ENCODE results near the gene LDB2. TPM values are rescaled to one million over a fixed set of nuclear protein-coding genes. Genes with fewer than 3 reads are reported as not detected.

The LDB2 gene
- total RNA-seq, 1 experiment from 2014 or later, result 0.74 TPM

DNA sequence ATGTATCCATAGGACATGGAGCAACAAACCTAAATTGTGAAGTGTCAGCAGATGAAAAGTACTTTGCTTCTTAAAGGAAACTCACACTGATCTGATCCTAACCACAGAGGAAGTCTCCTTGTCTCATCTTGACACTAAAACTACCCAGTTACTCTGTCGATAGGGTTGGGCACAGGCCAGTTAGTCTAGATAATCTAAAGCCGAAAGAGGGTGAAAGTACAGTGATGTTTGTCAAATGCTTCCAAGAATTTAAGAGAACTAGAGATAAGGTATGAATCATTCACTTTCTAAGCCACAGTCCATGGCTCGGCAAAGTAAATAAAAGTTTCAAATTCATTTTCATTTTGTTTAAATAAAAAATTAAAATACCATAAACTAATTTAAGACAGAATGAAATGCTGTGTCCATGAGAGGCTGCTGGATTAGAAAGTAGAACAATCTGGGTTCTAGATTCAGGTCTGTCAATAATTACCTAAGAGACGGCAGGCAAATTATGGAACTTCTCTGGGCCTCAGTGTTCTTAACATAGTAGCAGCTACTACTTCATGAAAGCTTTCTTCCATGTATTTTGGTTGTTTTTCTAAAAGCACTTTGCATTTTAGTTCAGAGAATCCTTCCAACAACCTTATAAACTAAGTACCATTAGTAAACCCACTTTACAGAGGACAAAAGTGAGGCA lies 176.7 kb downstream of the LDB2 start:
- DNase-seq (ENCODE audit: low read depth), result peak; percentile 16

DNA sequence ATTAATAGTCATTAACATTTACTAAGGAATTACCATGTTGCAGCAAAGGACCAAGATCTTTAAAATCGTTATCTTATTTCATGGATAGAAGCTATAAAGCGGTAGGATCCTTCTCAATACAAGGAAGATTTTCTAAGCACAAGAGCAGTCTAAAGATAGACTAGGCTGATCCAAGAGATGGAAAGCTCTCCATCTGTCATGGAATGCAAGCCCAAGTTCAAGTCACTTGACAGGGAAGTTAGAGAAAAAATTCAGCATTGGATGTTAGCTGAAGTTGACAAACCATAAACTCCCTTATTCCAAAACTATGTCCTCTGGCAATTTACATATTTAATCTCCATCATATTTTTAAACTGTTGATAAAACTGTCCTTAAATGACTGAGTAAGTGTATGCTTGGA lies 177.7 kb downstream of the LDB2 start:
- no peak for DNase-seq (ENCODE audit: low read depth)

DNA sequence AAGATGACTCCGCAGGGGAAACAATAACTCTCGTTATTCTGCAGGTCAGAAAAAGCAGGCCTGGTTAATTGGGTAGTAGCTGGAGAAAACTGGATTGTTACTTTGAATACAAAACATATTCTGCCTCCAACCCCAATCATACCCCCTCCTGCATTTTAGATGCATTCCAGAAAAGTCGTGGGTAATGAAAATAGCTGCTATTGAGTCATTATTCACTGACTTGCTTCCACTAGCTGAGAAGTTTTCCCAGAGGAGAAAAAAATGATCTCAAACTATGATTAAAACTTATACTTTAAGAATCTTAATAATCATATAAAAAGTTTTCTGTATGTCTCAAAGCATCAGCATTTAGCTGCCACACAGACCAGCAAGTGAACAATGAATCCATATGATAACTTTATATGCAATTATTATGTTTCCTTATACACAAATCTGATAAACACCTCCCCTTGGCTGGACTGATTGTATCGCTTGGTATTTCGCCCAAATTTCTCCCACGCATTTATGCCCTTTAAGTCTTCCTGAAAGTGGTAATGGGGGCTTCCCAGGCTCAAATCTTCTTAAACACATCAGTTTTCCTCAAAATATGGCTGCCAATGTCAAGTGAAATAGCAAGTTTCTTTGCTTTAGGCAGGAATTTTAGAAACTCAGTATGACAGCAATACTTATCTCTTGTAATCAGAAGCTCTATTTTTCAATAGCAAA lies 181.0 kb downstream of the LDB2 start:
- no peak for DNase-seq (ENCODE audit: low read depth)

DNA sequence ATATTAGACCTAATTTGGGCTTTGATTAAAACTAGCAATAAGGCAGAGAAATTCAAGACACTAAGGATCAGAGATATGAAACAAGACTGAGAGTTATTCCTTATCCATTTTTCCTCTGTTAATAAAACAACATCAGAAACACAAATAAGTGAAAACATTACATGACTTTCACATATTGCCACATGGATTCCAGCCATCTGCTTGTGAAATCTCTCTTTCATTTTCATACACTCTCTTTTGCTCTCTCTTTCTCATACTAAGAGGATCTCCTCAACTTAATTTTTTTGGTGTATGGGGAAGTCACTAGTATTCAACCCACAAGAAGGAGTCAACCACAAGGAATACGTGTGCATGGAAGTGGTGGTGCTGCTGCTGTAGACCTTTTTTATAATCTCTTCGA lies 183.0 kb downstream of the LDB2 start:
- no peak for DNase-seq (ENCODE audit: low read depth)

DNA sequence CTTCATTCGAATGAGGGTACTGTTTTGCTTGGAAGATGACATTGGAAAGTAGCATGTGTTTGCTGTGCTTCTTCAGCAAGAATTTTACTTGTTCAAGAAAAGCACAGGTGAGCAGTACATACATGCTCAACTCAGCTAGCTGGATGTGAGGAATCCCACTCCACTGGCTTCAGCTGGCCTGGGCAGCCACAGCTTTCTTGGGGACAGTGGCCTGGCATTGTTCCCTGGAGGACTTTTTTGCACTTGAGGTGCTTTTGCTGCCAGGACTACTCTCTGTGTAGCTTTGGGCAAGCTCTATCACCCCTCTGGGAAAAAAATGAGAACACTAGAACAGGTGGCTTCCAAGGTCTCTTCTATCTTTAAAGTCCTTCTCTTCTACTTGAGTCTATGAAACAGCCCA lies 184.3 kb downstream of the LDB2 start:
- no peak for DNase-seq (ENCODE audit: low read depth)

DNA sequence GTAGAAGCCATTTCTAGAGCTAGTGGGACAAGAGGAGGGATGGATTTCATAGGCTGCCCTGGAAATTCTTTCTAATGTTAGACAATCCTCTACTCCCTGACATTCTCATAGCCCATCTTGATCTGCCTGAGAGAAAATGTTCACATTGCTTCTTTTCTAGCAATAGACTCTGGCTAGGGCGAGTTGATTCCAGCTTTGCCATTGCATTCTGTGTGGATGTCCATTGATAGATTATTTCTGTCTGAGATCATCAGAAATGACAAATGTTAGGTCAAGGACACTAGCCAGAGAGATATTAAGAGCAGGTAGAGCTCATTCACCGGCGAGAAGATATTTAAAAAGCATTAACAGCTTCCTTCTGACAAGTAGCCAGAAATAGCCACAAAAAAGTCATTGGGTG lies 184.7 kb downstream of the LDB2 start:
- no peak for DNase-seq (ENCODE audit: low read depth)

DNA sequence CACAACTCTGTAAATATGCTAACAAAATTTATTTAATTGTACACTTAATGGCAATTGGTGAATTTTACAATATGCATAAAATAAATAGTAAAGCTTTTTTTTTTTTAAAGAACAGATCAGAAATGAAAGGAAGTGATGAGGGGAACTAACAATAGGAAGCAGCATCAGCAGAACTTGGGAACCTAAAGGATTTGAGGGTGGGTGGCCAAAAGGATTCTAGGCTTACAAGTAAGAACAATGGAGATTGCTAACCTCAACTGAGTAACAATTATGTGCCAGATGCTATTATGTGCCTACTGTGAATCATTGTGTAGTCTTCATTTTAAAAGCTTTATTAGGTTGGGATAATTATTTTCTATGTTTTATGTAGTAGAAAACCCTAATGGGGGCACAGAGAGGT lies 185.2 kb downstream of the LDB2 start:
- no peak for DNase-seq (ENCODE audit: low read depth)

DNA sequence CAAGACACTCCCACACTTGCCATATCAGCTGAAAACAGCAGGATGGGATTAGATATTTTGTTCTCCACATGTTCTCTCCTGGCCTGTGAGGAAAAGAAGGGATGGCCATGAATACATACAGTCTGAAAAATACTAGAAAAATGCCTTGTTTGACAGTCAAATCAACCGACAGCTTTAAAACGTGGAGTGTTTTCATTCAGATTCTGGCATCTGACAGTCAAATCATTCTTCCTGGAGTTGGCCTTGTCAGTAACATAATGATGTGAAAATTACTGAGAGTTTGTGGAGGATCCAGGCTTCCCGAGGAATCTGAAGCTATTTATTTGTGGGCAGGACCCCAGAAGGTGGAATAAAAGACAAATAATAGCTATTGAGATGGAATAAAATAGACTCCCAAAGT lies 188.2 kb downstream of the LDB2 start:
- no peak for DNase-seq (ENCODE audit: low read depth)

DNA sequence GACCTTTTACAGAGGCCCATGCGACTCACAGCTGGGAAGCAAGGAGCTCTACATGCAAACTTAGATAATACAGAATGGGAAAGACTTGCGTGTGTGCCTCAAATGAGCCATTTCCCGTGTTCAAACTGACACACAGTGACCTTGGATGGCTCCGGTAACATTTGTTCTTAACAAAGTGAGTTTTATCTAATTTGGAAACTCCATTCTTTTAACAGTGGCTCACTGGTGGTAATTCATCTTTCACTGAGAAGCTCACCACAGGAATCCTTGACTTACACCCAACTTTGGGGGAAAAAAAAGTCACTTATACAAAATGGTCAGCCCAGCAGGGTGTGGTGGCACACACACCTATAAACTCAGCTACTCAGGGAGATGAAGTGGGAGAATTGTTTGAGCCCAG lies 190.6 kb downstream of the LDB2 start:
- DNase-seq (ENCODE audit: low read depth), result peak; percentile 50

DNA sequence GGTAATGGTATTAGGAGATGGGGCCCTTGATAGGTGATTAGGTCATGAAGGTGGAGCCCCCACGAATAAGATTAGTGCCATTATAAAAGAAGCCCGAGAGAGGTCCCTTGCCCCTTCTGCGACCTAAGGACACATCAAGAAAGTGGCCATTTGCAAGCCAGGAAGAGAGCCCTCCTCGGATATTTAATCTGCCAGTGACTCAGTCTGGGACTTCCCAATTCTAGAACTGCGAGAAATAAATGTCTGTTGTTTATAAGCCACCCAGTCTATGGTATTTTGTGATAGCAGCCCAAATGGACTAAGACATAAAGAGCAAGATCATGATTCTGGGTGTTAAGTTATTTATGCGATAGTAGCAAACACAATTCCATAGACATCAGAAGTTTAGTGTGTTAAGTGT lies 192.2 kb downstream of the LDB2 start:
- DNase-seq (ENCODE audit: low read depth), result no peak

DNA sequence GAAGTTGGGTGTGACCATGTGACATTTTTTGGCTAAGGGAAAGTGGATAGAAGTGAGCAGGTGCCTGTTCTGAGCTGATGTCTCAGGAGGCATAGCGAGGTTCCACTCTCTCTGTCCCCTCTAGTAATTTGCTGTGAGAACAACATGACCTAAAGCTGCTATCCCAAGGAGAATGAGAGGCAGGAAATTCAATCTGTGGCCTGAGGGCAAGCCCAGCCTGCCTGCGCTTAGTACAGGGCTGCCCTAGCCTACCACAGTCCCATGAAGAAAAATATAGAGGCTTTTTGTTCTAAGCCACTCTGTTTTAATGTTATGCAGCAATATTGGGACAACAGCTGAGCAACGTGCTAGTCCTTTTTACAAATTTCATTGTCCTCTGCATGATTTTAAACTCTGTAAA lies 193.1 kb downstream of the LDB2 start:
- no peak for DNase-seq (ENCODE audit: low read depth)

DNA sequence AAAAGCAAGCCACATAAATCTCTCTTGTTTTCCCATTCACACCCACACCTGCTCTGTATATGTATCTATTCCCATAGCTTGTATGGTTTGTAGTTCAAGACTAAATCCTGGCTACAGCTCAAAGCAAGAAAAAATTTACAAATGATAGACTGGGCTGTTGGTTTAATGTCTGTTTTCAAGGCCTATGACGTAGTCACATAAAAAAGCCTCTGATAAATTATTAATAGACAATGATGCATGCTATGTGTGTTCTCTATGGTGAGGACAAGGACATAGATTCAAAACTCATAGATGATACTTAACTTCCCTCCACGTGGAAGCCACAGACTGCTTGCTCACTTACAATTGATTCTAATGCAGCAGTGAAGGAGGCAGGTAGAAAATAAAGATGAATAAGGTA lies 194.0 kb downstream of the LDB2 start:
- DNase-seq (ENCODE audit: low read depth), result no peak

DNA sequence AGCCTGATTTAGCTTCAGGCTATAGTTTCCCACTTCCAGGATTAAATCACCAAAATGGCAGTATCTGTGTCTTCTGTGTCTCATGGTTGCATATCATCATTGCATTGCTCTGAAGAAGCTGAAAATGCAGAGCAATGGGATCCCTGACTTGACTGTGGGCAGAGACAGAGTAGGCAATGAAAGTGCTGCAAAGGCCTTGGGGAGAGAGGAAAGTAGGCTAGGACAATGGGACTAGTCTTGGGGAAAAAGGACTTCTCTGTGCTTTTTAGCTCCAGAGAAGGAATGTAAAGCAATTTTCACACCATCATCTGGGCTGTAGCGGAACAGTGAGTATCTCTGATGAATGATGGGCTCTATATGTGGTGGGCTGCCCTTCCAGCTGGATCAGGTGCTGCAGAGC lies 202.5 kb downstream of the LDB2 start:
- DNase-seq (ENCODE audit: low read depth), result no peak

DNA sequence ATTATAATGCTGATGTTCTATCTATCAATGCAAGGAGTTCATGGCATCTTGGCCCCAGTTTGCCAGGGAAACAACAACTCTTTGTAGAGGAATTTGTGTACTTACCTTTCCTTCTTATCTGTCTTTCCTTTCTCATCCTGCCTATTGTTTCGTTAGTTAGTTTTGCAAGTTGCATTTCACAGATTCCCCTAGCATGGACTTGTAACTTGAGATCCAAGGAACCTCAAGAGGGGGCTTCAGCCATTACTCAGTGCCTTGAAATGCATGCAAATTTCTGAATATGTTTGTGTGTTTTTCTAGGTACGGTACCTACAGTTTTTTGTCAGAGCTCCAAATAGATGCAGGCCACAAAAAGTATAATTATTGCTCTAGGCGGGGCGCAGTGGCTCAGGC lies 203.6 kb downstream of the LDB2 start:
- no peak for DNase-seq (ENCODE audit: low read depth)

DNA sequence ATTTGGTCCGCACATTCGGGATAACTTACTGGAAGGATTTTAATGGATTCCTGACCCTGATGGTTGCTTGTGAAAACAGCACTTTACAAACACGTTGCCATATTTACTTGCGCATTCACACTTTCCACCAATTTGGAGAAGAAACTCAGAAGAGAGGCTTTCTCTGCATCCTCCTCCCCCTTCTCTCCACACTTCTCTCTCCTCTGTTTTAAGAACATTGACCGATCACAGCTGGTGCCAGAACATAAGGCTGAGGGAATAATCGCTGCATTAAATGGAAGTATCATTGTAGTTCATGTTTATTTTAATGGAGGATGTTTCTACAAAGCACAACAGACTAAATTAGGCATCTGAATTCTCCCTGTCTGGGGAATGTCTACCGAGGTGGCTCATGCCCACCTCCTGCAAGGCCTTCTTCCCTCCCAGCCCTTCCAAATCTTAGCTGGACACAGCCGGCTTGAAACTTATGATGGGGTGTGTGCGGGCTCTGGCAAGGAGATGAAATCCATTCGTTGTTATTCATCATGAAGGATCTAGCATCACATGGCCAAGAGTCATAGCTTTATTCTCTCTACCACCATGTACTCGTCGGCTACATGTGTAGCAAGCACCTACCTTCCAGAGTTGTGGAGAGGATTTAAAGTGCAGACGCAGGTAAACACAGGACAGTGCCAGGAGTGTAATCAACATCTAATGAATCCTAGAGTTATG lies 204.1 kb downstream of the LDB2 start:
- DNase-seq (ENCODE audit: low read depth), result no peak

DNA sequence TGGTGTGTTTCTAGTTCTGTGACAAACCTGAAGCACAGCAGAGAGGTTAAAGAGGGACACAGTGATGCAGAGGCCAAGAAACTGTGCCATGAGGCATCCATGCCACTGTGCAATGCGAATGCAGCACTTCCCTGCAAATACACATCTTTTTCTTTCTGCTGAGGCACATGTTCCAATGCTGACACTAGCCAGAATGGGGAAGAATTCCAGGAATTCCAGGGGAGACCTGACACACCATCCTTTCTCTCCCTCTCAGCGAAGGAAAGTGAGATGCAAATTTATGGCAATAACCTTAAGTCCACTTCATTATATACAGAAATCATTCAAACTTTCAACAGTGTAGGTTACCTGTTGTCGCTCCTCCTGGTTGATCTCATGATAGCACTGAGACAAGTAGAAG lies 204.8 kb downstream of the LDB2 start:
- no peak for DNase-seq (ENCODE audit: low read depth)

DNA sequence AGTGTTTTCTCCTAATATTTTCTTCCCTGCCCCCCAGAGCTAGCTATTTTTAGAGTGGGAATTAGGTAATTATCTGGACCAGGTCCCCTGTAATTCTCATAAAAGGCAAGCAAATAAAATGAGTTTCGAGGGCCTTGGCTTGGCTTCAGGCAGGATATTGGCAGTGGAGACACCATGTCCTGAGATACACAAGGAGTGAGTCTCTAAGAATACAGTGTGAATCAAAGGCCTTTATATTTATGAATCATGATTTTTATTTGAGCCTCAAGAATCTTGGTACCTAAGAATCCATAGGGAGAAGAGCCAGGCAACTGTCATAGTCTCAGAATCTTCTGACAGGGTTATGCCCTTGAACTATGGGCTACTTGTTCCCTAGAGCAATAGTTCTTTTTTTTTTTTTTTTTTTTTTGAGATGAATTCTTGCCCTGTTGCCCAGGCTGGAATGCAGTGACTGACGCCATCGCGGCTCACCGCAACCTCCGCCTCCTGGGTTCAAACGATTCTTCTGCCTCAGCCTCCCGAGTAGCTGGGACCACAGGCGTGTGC lies 205.4 kb downstream of the LDB2 start:
- DNase-seq (ENCODE audit: low read depth), result peak; percentile 40

DNA sequence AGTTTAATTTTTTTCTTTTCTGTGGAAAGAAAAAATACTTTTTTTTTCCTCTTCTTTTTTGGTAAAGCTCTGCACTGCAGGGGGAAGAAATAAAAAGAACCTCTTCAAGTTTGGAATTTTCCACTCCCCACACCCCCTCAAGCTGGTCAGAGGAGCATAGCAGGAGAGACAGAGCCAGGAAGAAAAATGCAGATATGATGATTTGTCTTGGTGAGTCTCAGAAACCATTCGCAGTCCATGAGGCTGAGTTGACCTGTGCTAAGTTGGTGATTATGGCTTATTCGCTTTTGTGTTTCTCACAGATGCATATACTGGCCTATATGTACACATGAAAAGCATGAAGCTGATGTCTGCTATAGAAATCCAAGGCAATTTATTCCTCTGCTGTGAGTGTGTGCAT lies 205.9 kb downstream of the LDB2 start:
- DNase-seq (ENCODE audit: low read depth), result no peak

DNA sequence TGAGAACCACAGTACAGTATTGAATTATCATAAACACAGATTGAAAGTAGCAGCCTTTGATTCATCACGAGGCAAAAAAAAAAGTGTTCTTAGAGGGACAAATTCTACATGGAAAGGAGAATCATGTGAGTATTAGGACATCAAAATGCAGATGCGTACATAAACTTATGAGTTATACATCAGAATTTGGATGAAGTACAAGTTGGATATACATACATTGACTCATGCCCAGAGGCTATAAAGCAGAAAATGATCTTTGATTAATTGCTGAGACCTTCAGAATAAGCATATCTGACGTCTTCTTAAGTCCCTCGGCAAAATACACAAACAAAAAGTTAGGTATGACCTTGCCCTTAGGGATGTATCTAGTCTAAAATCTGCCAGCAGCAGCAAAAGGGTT lies 206.4 kb downstream of the LDB2 start:
- DNase-seq (ENCODE audit: low read depth), result no peak

DNA sequence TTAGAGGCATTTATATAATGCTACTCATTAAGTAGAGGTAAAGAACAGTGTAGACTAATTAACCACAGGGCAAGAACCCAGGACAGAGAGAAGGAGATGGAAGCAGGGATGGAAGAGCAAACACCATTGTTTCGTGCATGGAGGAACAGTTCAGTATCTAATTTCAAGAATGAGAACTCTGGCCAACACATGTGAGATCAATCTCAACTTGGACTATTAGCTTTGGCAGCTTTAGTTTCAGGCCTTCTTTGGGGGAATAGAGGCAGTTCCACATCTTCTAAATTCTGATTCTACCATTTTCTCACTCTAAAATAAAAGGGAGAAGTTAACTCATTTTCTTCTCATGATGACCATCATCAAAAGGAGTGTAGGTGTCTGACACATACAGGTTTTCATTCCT lies 207.0 kb downstream of the LDB2 start:
- no peak for DNase-seq (ENCODE audit: low read depth)

DNA sequence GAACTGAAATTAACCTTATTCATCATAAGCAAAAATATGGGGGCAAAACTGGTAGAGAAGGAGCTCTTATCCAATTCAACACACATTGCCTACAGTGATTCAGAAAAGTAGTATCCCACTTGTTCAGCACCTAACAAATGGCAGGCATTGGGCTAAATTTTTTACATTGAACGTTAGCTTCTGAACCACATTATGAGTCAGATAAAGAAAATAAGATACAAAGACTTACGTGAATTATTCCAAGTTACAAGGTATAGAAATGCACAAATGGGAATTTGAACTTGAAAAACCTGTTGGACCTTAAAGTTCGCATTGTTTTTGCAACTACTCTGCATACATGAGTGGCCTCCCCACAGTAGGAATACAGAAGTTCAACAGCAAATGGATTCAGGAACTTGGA lies 210.6 kb downstream of the LDB2 start:
- DNase-seq (ENCODE audit: low read depth), result no peak

DNA sequence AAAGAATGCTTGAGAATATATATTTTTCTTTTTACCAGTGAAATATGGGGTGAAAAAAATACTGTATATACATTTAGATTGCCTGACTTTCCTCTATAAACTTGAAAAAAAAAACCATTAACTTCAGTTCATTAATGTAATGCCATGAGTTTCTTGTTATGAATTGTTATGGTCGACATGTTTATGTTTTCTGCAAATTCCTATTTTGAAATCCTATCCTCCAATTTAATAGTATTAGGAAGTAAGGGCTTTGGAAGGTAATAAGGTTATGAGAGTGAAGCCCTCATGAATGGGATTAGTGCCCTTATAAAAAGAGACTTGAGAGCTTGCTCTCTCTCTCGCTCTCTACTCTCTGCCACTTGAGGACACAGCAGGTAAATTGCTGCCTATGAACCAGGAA lies 211.4 kb downstream of the LDB2 start:
- DNase-seq (ENCODE audit: low read depth), result no peak

DNA sequence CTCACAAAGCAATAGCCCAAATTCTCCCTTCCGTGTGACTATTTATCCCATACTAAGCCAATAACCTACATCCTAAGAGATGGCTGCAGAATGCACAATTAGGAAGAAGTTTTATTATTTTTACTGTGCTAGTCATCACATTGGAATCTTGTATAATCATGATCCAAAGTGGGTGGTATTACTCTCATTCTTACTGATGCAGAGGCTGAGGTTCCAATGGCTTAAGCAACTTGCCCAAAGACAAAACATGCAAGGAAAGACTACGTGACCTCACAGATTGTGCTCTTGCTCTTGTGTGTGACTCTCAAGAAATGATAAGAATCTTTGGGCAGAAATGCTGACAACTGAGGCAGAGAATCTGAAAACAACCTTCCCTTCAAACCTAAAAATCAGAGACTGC lies 212.2 kb downstream of the LDB2 start:
- peak; percentile 27 for DNase-seq (ENCODE audit: low read depth)

Measured in Daoy (cell line).